HCT116 (cell line): Measurements from ENCODE around the gene PSAP. TPM values are rescaled to one million over a fixed set of nuclear protein-coding genes. Genes with fewer than 3 reads are reported as not detected.

Source experiments
- ATAC-seq: fragments of 200-7000 bp; cut with Tn5 transposase; 2 replicates; pipeline ENCODE4 v1.9.1; 2020; ENCODE audit warnings: mild to moderate bottlenecking, moderate library complexity
- BruUV-seq: library from RNA; stranded (reverse); fragments of 400-500 nt; replicated peaks from 2 replicates; lab custom pipeline; 2021; lab: Mats Ljungman, UMichigan
- CTCF ChIA-PET: fragments of 300-600 bp; sonication (Branson Sonifier 250); formaldehyde crosslinking; loops from one replicate; lab custom pipeline; 2021; ENCODE audit warnings: antibody characterized with exemption; lab: Charles Lee
- POLR2A ChIA-PET: fragments of 300-600, 350-600 bp; sonication (Branson Sonifier 250); formaldehyde crosslinking; loops from one replicate; lab custom pipeline; 2021; ENCODE audit warnings: antibody characterized with exemption; lab: Charles Lee
- RAD21 ChIA-PET, 2 experiments: fragments of 300-600 bp; sonication (Branson Sonifier 250); formaldehyde crosslinking; loops; one replicate each; lab custom pipeline; 2023; ENCODE audit warnings: low total read pairs in 2 of 2; ENCODE audit not compliant: uncharacterized antibody in 2 of 2, unreplicated experiment in 2 of 2, low non-redundant PET in 1 of 2; lab: Charles Lee
- DNase-seq: peaks from one replicate; pipeline ENCODE4 v3.0.0-alpha.2; 2010; ENCODE audit warnings: low read depth, low spot score
- H2AFZ ChIP-seq: fragments of 200-600 bp; shearing (Covaris generic), sonication (generic); 2 replicates; pipeline ENCODE4 v1.6.1; 2017; ENCODE audit warnings: low read depth, mixed run types, mixed read lengths, antibody characterized with exemption, low read length; ENCODE audit not compliant: poor library complexity, severe bottlenecking
- H3K27ac ChIP-seq: 2 replicates; pipeline ENCODE4 v1.5.1; 2012; ENCODE audit warnings: low read depth, low read length
- H3K27me3 ChIP-seq: fragments of 200-600 bp; sonication (generic); 2 replicates; pipeline ENCODE4 v1.6.1; 2016; ENCODE audit warnings: mixed run types, low read length, mixed read lengths; ENCODE audit not compliant: insufficient read depth
- H3K36me3 ChIP-seq, 2 experiments: fragments of 200-500 bp in 1 of 2; fragments of 200-600 bp in 1 of 2; sonication (Bioruptor generic) in 1 of 2; sonication (generic) in 1 of 2; 2 replicates each; pipeline versions ENCODE4 v1.5.1 to v1.6.1; 2014 to 2016; ENCODE audit warnings: low read length in 2 of 2, inconsistent platforms in 1 of 2, mixed read lengths in 1 of 2, mixed run types in 1 of 2; ENCODE audit not compliant: insufficient read depth in 2 of 2, control insufficient read depth in 1 of 2
- H3K4me1 ChIP-seq, 2 experiments: fragments of 200-600 bp in 1 of 2; sonication (generic) in 1 of 2; 2 replicates each; pipeline versions ENCODE4 v1.5.1 to v1.6.1; 2012 to 2017; ENCODE audit warnings: low read length in 2 of 2, inconsistent platforms in 1 of 2, mild to moderate bottlenecking in 1 of 2, mixed read lengths in 1 of 2, mixed run types in 1 of 2, moderate library complexity in 1 of 2; ENCODE audit not compliant: insufficient read depth in 2 of 2, control insufficient read depth in 1 of 2
- H3K4me2 ChIP-seq: fragments of 200-600 bp; sonication (generic); 2 replicates; pipeline ENCODE4 v1.6.1; 2017; ENCODE audit warnings: mixed run types, low read length, mixed read lengths
- H3K4me3 ChIP-seq, 2 experiments: fragments of 200-600 bp in 1 of 2; sonication (generic) in 1 of 2; replicated peaks in 1 of 2; 2 replicates each; pipeline ENCODE4 v1.5.1; 2011 to 2016; ENCODE audit warnings: low read length in 2 of 2, control low read depth in 1 of 2, low read depth in 1 of 2, mild to moderate bottlenecking in 1 of 2, mixed read lengths in 1 of 2, mixed run types in 1 of 2
- H3K79me2 ChIP-seq: fragments of 200-600 bp; sonication (generic); 2 replicates; pipeline ENCODE4 v1.6.1; 2017; ENCODE audit warnings: mild to moderate bottlenecking, mixed run types, low read length, moderate library complexity, mixed read lengths; ENCODE audit not compliant: insufficient read depth
- H3K9ac ChIP-seq: fragments of 200-600 bp; sonication (generic); 2 replicates; pipeline ENCODE4 v1.6.1; 2016; ENCODE audit warnings: low read length, mixed read lengths
- H3K9me2 ChIP-seq: fragments of 200-600 bp; sonication (generic), shearing (Covaris generic); 2 replicates; pipeline ENCODE4 v1.6.1; 2017; ENCODE audit warnings: mixed run types, mild to moderate bottlenecking, moderate library complexity; ENCODE audit not compliant: insufficient read depth
- H3K9me3 ChIP-seq, 2 experiments: fragments of 200-500 bp in 1 of 2; fragments of 200-600 bp in 1 of 2; sonication (Bioruptor generic) in 1 of 2; sonication (generic) in 1 of 2; 2 replicates each; pipeline ENCODE4 v1.6.1; 2014 to 2017; ENCODE audit warnings: low read length in 2 of 2, mixed read lengths in 2 of 2, inconsistent platforms in 1 of 2, low read depth in 1 of 2, mild to moderate bottlenecking in 1 of 2, mixed run types in 1 of 2, moderate library complexity in 1 of 2; ENCODE audit not compliant: control insufficient read depth in 1 of 2, insufficient read depth in 1 of 2
- H4K20me1 ChIP-seq: fragments of 200-600 bp; sonication (generic), shearing (Covaris generic); 2 replicates; pipeline ENCODE4 v1.6.1; 2017; ENCODE audit warnings: mixed run types, mild to moderate bottlenecking, moderate library complexity; ENCODE audit not compliant: insufficient read depth
- ATF3 ChIP-seq: IDR thresholded peaks from 2 replicates; pipeline ENCODE4 v1.6.1; 2012
- CBX3 ChIP-seq: IDR thresholded peaks from 2 replicates; pipeline ENCODE4 v1.6.1; 2012; ENCODE audit warnings: low read depth
- CEBPB ChIP-seq: IDR thresholded peaks from 2 replicates; pipeline ENCODE4 v1.6.1; 2012; ENCODE audit warnings: low read depth
- CTCF ChIP-seq, 3 experiments: fragments of 200-600 bp in 1 of 3; sonication (generic) in 1 of 3; IDR thresholded peaks in 2 of 3; conservative IDR thresholded peaks in 1 of 3; 2 replicates each; pipeline ENCODE4 v1.5.1; 2012 to 2017; ENCODE audit warnings: low read depth in 2 of 3, low read length in 2 of 3, antibody characterized with exemption in 1 of 3, borderline replicate concordance in 1 of 3, control low read depth in 1 of 3, mild to moderate bottlenecking in 1 of 3, mixed read lengths in 1 of 3, mixed run types in 1 of 3, moderate library complexity in 1 of 3; ENCODE audit not compliant: insufficient read depth in 1 of 3
- EGR1 ChIP-seq: IDR thresholded peaks from 2 replicates; pipeline ENCODE4 v1.6.1; 2012; ENCODE audit warnings: low read depth
- EZH2phosphoT487 ChIP-seq: fragments of 200-600 bp; IDR thresholded peaks from 2 replicates; pipeline ENCODE4 v1.6.1; 2018; ENCODE audit warnings: antibody characterized with exemption, borderline replicate concordance
- JUND ChIP-seq: IDR thresholded peaks from 2 replicates; pipeline ENCODE4 v1.6.1; 2012
- MAX ChIP-seq: IDR thresholded peaks from 2 replicates; pipeline ENCODE4 v1.6.1; 2012
- POLR2A ChIP-seq: IDR thresholded peaks from 2 replicates; pipeline ENCODE4 v1.7.0; 2011; ENCODE audit warnings: borderline replicate concordance; ENCODE audit not compliant: insufficient read depth, insufficient read length; ENCODE audit errors: extremely low read depth
- POLR2AphosphoS5 ChIP-seq: IDR thresholded peaks from 2 replicates; pipeline ENCODE4 v1.6.1; 2011; ENCODE audit warnings: mild to moderate bottlenecking, low read depth, low read length, moderate library complexity
- RAD21 ChIP-seq: IDR thresholded peaks from 2 replicates; pipeline ENCODE4 v1.6.1; 2012; ENCODE audit warnings: low read depth, mild to moderate bottlenecking
- REST ChIP-seq: IDR thresholded peaks from 2 replicates; pipeline ENCODE4 v1.6.1; 2012; ENCODE audit warnings: low read depth
- SIN3A ChIP-seq: IDR thresholded peaks from 2 replicates; pipeline ENCODE4 v1.6.1; 2012; ENCODE audit warnings: low read depth
- SP1 ChIP-seq: IDR thresholded peaks from 2 replicates; pipeline ENCODE4 v1.6.1; 2012; ENCODE audit warnings: low read depth
- SRF ChIP-seq: IDR thresholded peaks from 2 replicates; pipeline ENCODE4 v1.6.1; 2012; ENCODE audit warnings: low read depth
- TCF7L2 ChIP-seq: IDR thresholded peaks from 2 replicates; pipeline ENCODE4 v1.7.0; 2011; ENCODE audit warnings: borderline replicate concordance, inconsistent platforms; ENCODE audit not compliant: insufficient read depth, insufficient read length; ENCODE audit errors: extremely low read depth
- YY1 ChIP-seq: IDR thresholded peaks from 2 replicates; pipeline ENCODE4 v1.6.1; 2011; ENCODE audit warnings: low read length, low read depth, moderate library complexity, mild to moderate bottlenecking; ENCODE audit not compliant: insufficient replicate concordance; ENCODE audit errors: extremely low read depth
- ZBTB33 ChIP-seq: IDR thresholded peaks from 2 replicates; pipeline ENCODE4 v1.6.1; 2011; ENCODE audit warnings: mild to moderate bottlenecking, low read length, moderate library complexity; ENCODE audit not compliant: insufficient replicate concordance; ENCODE audit errors: extremely low read depth
- ZFX ChIP-seq: fragments of 450-650 bp; IDR thresholded peaks from 2 replicates; pipeline ENCODE4 v1.6.1; 2017
- ZNF274 ChIP-seq: fragments of 200-500 bp; sonication (Bioruptor generic); IDR thresholded peaks from 2 replicates; pipeline ENCODE4 v1.6.1; 2014; ENCODE audit warnings: mild to moderate bottlenecking, low read depth, low read length, inconsistent platforms
- intact Hi-C: fragments of 100-400 bp; cut with micrococcal nuclease; formaldehyde crosslinking; loops from 2 replicates; pipeline ENCODE4 v1.10.0; 2022
- total RNA-seq: library from RNA; stranded (reverse); gene quantifications from one replicate; pipeline ENCODE4 v1.2.1, GENCODE V29; 2021; ENCODE audit not compliant: unreplicated experiment

The PSAP gene
- total RNA-seq, 1 experiment from 2014 or later, result 444 TPM

GRCh38 chr10:71796749-71797405, 54.2 kb downstream of the PSAP start:
- Histone ChIP-seq H3K4me1 (no peaks in the 10 kb centered on the region), H3K27me3 (0 out of 2 replicates have a peak, but pooled peaks cover 4% of the 10 kb centered on the region), H3K79me2 (no peaks in the 10 kb centered on the region), H2AFZ (no peak overlapping the region), H3K9me2 (no peaks in the 10 kb centered on the region), H3K4me2 (no peak overlapping the region), H3K9ac (no peak overlapping the region), H3K36me3 (no peaks in the 10 kb centered on the region)
- 0 out of 2 replicates have a peak, but pooled peaks have one; percentile 38 for ATAC-seq
- ChIA-PET POLR2A (no interaction called here), CTCF (no interaction called here), RAD21 (no interaction called here)
- TF ChIP-seq JUND (no peak), ZFX (no peak), CTCF (IDR thresholded peaks at IDR 0.05 in 2 of 3, conservative IDR thresholded peaks at IDR 0.05 in 1 of 3; ENCODE audit: borderline replicate concordance in 1 of 3, insufficient read depth in 1 of 3, low read depth in 2 of 3, low read length in 2 of 3) (no peak), TCF7L2 (no peak), ZBTB33 (no peak), POLR2AphosphoS5 (no peak), MAX (no peak), EGR1 (no peak), SP1 (no peak), REST (no peak), CBX3 (no peak), EZH2phosphoT487 (no peak), SIN3A (no peak), ATF3 (no peak), POLR2A (no peak), ZNF274 (no peak), YY1 (no peak), RAD21 (no peak), CEBPB (no peak), SRF (no peak)
- TF ChIP-seq, all 23 proteins: peak for 0
- Histone ChIP-seq H3K4me3 (no peak overlapping the region), H4K20me1 (no peaks in the 10 kb centered on the region), H3K27ac (no peak overlapping the region), H3K9me3 (no peaks in the 10 kb centered on the region)
- BruUV-seq, result no TSS peak
- DNase-seq, result no peak
- intact Hi-C loops, result loop anchor here (10.0 kb wide), 1 partner anchor 212 kb away; no protein-coding TSS in a partner anchor
